SK-N-SH (cell line): ENCODE measurements around the gene CAMKMT. TPM values are rescaled to one million over a fixed set of nuclear protein-coding genes. Genes with fewer than 3 reads are reported as not detected.

Experiments
- CTCF ChIA-PET: fragments of 300-600, 350-600 bp; formaldehyde crosslinking; extraction: SDS; loops from one replicate; lab custom pipeline; 2021; lab: Yijun Ruan, JAX
- POLR2A ChIA-PET: fragments of 350-600 bp; sonication (Branson Sonifier 250); formaldehyde crosslinking; extraction: SDS; loops from one replicate; lab custom pipeline; 2020; ENCODE audit warnings: antibody characterized with exemption, inconsistent platforms; lab: Yijun Ruan, JAX
- DNase-seq: peaks from one replicate; pipeline ENCODE4 v3.0.0; 2012
- H2AFZ ChIP-seq: fragments of 200-600 bp; sonication (generic); 2 replicates; pipeline ENCODE4 v1.8.1; 2016; ENCODE audit warnings: antibody characterized with exemption, mild to moderate bottlenecking, low read depth
- H3F3A ChIP-seq: fragments of 200-600 bp; sonication (generic); replicated peaks from 2 replicates; pipeline ENCODE3; 2016; ENCODE audit warnings: antibody characterized with exemption, mild to moderate bottlenecking; ENCODE audit not compliant: insufficient read depth
- H3K27ac ChIP-seq, 2 experiments: fragments of 200-500 bp in 1 of 2; fragments of 200-600 bp in 1 of 2; sonication (Bioruptor generic) in 1 of 2; sonication (generic), shearing (Covaris generic) in 1 of 2; 2 replicates each; pipeline versions ENCODE4 v1.5.1 to v1.6.1; 2014 to 2016; ENCODE audit warnings: low read depth in 2 of 2, inconsistent platforms in 1 of 2, low read length in 1 of 2, mild to moderate bottlenecking in 1 of 2, mixed read lengths in 1 of 2
- H3K27me3 ChIP-seq: fragments of 200-600 bp; sonication (generic), shearing (Covaris generic); 2 replicates; pipeline ENCODE4 v1.6.1; 2016; ENCODE audit warnings: mixed run types; ENCODE audit not compliant: insufficient read depth
- H3K36me3 ChIP-seq, 2 experiments: fragments of 200-500 bp in 1 of 2; fragments of 200-600 bp in 1 of 2; sonication (Bioruptor generic) in 1 of 2; sonication (generic) in 1 of 2; replicated peaks in 1 of 2; 2 replicates each; pipeline versions ENCODE3 to v1.5.1; 2014 to 2016; ENCODE audit warnings: low read length in 1 of 2, mild to moderate bottlenecking in 1 of 2; ENCODE audit not compliant: insufficient read depth in 2 of 2, control insufficient read depth in 1 of 2
- H3K4me1 ChIP-seq, 2 experiments: fragments of 200-500 bp in 1 of 2; fragments of 200-600 bp in 1 of 2; sonication (Bioruptor generic) in 1 of 2; sonication (generic), shearing (Covaris generic) in 1 of 2; 2 replicates each; pipeline versions ENCODE4 v1.5.1 to v1.6.1; 2014 to 2016; ENCODE audit warnings: low read depth in 1 of 2, low read length in 1 of 2, mixed run types in 1 of 2; ENCODE audit not compliant: insufficient read depth in 2 of 2, control insufficient read depth in 1 of 2
- H3K4me2 ChIP-seq: fragments of 200-600 bp; sonication (generic), shearing (Covaris generic); 2 replicates; pipeline ENCODE4 v1.6.1; 2017; ENCODE audit warnings: mixed run types
- H3K4me3 ChIP-seq, 2 experiments: fragments of 200-500 bp in 1 of 2; fragments of 200-600 bp in 1 of 2; sonication (Bioruptor generic) in 1 of 2; sonication (generic), shearing (Covaris generic) in 1 of 2; 2 replicates each; pipeline versions ENCODE4 v1.5.1 to v1.8.1; 2014 to 2016; ENCODE audit warnings: low read depth in 2 of 2, inconsistent platforms in 1 of 2, low read length in 1 of 2, mild to moderate bottlenecking in 1 of 2, mixed read lengths in 1 of 2, moderate library complexity in 1 of 2
- H3K79me2 ChIP-seq: fragments of 200-600 bp; sonication (generic); 2 replicates; pipeline ENCODE4 v1.8.1; 2017; ENCODE audit warnings: mild to moderate bottlenecking; ENCODE audit not compliant: insufficient read depth
- H3K9ac ChIP-seq: fragments of 200-600 bp; sonication (generic); 2 replicates; pipeline ENCODE4 v1.6.1; 2017; ENCODE audit warnings: mixed run types
- H3K9me2 ChIP-seq: fragments of 200-600 bp; sonication (generic); 2 replicates; pipeline ENCODE4 v1.6.1; 2017; ENCODE audit warnings: mixed run types
- H3K9me3 ChIP-seq: fragments of 200-600 bp; sonication (generic); 2 replicates; pipeline ENCODE4 v1.6.1; 2017; ENCODE audit warnings: mixed run types, mild to moderate bottlenecking, moderate library complexity
- H4K20me1 ChIP-seq: fragments of 200-600 bp; sonication (generic); 2 replicates; pipeline ENCODE4 v1.6.1; 2017; ENCODE audit warnings: mild to moderate bottlenecking, mixed run types; ENCODE audit not compliant: insufficient read depth
- ELF1 ChIP-seq: IDR thresholded peaks from 2 replicates; pipeline ENCODE4 v1.4.0; 2012
- EZH2phosphoT487 ChIP-seq: fragments of 200-600 bp; sonication (generic); IDR thresholded peaks from 2 replicates; pipeline ENCODE4 v1.6.1; 2017; ENCODE audit warnings: low read depth, mixed run types, mild to moderate bottlenecking, antibody characterized with exemption, moderate library complexity, borderline replicate concordance
- FOSL2 ChIP-seq: IDR thresholded peaks from 2 replicates; pipeline ENCODE4 v1.4.0; 2012; ENCODE audit warnings: low read depth, mild to moderate bottlenecking, moderate library complexity, borderline replicate concordance
- FOXJ3 ChIP-seq: sonication (generic); formaldehyde crosslinking; IDR thresholded peaks from 2 replicates; pipeline ENCODE4 v1.5.1; 2020; ENCODE audit warnings: mild to moderate bottlenecking, missing genetic modification reagents
- FOXM1 ChIP-seq: IDR thresholded peaks from 2 replicates; pipeline ENCODE4 v1.4.0; 2012; ENCODE audit warnings: low read depth, mild to moderate bottlenecking
- GABPA ChIP-seq: IDR thresholded peaks from 2 replicates; pipeline ENCODE4 v1.4.0; 2012; ENCODE audit warnings: low read depth, mild to moderate bottlenecking
- GATA2 ChIP-seq: sonication (generic); formaldehyde crosslinking; IDR thresholded peaks from 2 replicates; pipeline ENCODE4 v1.5.0; 2020; ENCODE audit warnings: mild to moderate bottlenecking, missing genetic modification reagents
- IRF3 ChIP-seq: fragments of 150-350 bp; IDR thresholded peaks from 2 replicates; pipeline ENCODE4 v1.6.1; 2016; ENCODE audit warnings: mild to moderate bottlenecking, low read depth, low read length
- JUND ChIP-seq: IDR thresholded peaks from 2 replicates; pipeline ENCODE4 v1.4.0; 2012
- MAX ChIP-seq: IDR thresholded peaks from 2 replicates; pipeline ENCODE4 v1.4.0; 2012; ENCODE audit warnings: low read depth
- MEF2A ChIP-seq: IDR thresholded peaks from 2 replicates; pipeline ENCODE4 v1.4.0; 2012; ENCODE audit warnings: low read depth, borderline replicate concordance
- NFIC ChIP-seq: IDR thresholded peaks from 2 replicates; pipeline ENCODE4 v1.4.0; 2012; ENCODE audit warnings: borderline replicate concordance
- PBX3 ChIP-seq: IDR thresholded peaks from 2 replicates; pipeline ENCODE4; 2012
- RAD21 ChIP-seq: IDR thresholded peaks from 2 replicates; pipeline ENCODE4 v1.6.1; 2012; ENCODE audit warnings: mild to moderate bottlenecking, low read length
- REST ChIP-seq: IDR thresholded peaks from 2 replicates; pipeline ENCODE4 v1.6.1; 2012; ENCODE audit warnings: mild to moderate bottlenecking, low read depth, low read length, moderate library complexity
- RFX5 ChIP-seq: IDR thresholded peaks from 2 replicates; pipeline ENCODE4 v1.6.1; 2012; ENCODE audit warnings: mild to moderate bottlenecking, improper control_type of control experiment, low read length
- TAF1 ChIP-seq: IDR thresholded peaks from 2 replicates; pipeline ENCODE4 v1.6.1; 2012; ENCODE audit warnings: low read depth, mild to moderate bottlenecking, low read length, moderate library complexity, borderline replicate concordance
- TCF12 ChIP-seq: IDR thresholded peaks from 2 replicates; pipeline ENCODE4 v1.4.0; 2012
- TEAD4 ChIP-seq: IDR thresholded peaks from 2 replicates; pipeline ENCODE4 v1.4.0; 2012; ENCODE audit warnings: mild to moderate bottlenecking, borderline replicate concordance; ENCODE audit not compliant: insufficient read depth
- ZBTB33 ChIP-seq: IDR thresholded peaks from 2 replicates; pipeline ENCODE4 v1.4.0; 2012; ENCODE audit warnings: low read depth, borderline replicate concordance
- WGBS: methylation state at CpG from one replicate; pipeline ENCODE4 v1.1.6; 2017; ENCODE audit warnings: low lambda C conversion rate; 5-methylcytosine and 5-hydroxymethylcytosine counted together
- polyA plus RNA-seq, 3 experiments: library from polyadenylated mRNA; depleted of rRNA; stranded (reverse); fragments of >200 nt; gene quantifications; 2 replicates each; pipeline ENCODE4 v1.2.3, GENCODE V29; 2012

Gene CAMKMT
- polyA plus RNA-seq, 1 of the 3 experiments (the other 2 are of a cell fraction) = 5.9 TPM

GRCh38 chr2:44551497-44551896 is 189.8 kb downstream of the CAMKMT start (continued):
- TF ChIP-seq REST (no peak), GABPA (no peak), RFX5 (no peak), FOXJ3 (no peak), EZH2phosphoT487 (no peak), JUND (peak; percentile 57), ZBTB33 (no peak), NFIC (peak; percentile 41), IRF3 (no peak), FOSL2 (no peak), PBX3 (peak; percentile 80), TEAD4 (no peak), TAF1 (no peak), TCF12 (peak; percentile 59)

- peak overlapping the region in 1 of 2 experiments; percentile 73; a peak in 3 of 4 replicates for H3K27ac ChIP-seq
- no peaks in the 10 kb centered on the region for H3K36me3 ChIP-seq
- H3K4me3 ChIP-seq = no peak overlapping the region
- no peaks in the 10 kb centered on the region for H3K9me3 ChIP-seq
- DNase-seq = no peak
- peaks cover 28% of the 10 kb centered on the region for H3F3A ChIP-seq
- WGBS = 33% methylated on average over 4 of the region's 4 CpGs
- no peak overlapping the region for H2AFZ ChIP-seq
- no peak overlapping the region; the same call in 1 of the 2 replicates for H3K9ac ChIP-seq
- peaks cover 5 to 39% of the 10 kb centered on the region in 2 experiments for H3K4me1 ChIP-seq
- no peaks in the 10 kb centered on the region for H3K27me3 ChIP-seq
- H3K4me2 ChIP-seq = peak overlapping the region; percentile 39; the same call in 1 of the 2 replicates
- H4K20me1 ChIP-seq = no peaks in the 10 kb centered on the region
- H3K9me2 ChIP-seq = no peaks in the 10 kb centered on the region
- H3K79me2 ChIP-seq = no peaks in the 10 kb centered on the region
- ChIA-PET POLR2A (no interaction called here), CTCF (interaction anchor here (0.6 to 1.2 kb wide), 3 partner anchors 74 to 491 kb away, joined by 3 to 6 read pairs (median 3); no protein-coding TSS in a partner anchor)
- TF ChIP-seq JUND (peak; percentile 92), MEF2A (peak; percentile 63; the same call in 1 of the 2 replicates), RAD21 (no peak), GATA2 (CRISPR knock-in tag) (no peak), FOSL2 (peak; percentile 94), REST (0 out of 2 replicates have a peak, but pooled peaks have one; percentile 17), ELF1 (no peak), NFIC (peak; percentile 98), MAX (peak; percentile 79), FOXM1 (peak; percentile 90; the same call in 1 of the 2 replicates), TCF12 (peak; percentile 91)
These were observed 191.7 kb downstream of the CAMKMT start for GRCh38 chr2:44553456-44553855.
